Karpas-422 (cell line): ENCODE results near the gene LPIN1. TPM values are rescaled to one million over a fixed set of nuclear protein-coding genes. Genes with fewer than 3 reads are reported as not detected.
A peak's percentile ranks its signal among the peaks of the same experiment; 100 is the strongest.

Experiments used
- DNase-seq: peaks from one replicate; pipeline ENCODE4 v3.0.0-alpha.2; 2015
- H2AFZ ChIP-seq: fragments of 200-600 bp; sonication (generic); 2 replicates; pipeline ENCODE4 v1.6.1; 2014; ENCODE audit warnings: antibody characterized with exemption, low read length, mixed read lengths
- H3K27ac ChIP-seq: fragments of 200-600 bp; sonication (generic); 2 replicates; pipeline ENCODE4 v1.5.1; 2014; ENCODE audit warnings: mild to moderate bottlenecking, low read length, moderate library complexity
- H3K27me3 ChIP-seq: fragments of 200-600 bp; sonication (generic); 2 replicates; pipeline ENCODE4 v1.6.1; 2014; ENCODE audit warnings: low read length, mixed read lengths
- H3K36me3 ChIP-seq: fragments of 200-600 bp; sonication (generic); 2 replicates; pipeline ENCODE4 v1.6.1; 2014; ENCODE audit warnings: low read length, mixed read lengths; ENCODE audit not compliant: insufficient read depth
- H3K4me1 ChIP-seq: fragments of 200-600 bp; sonication (generic); 2 replicates; pipeline ENCODE4 v1.6.1; 2014; ENCODE audit warnings: mild to moderate bottlenecking, low read length, mixed read lengths
- H3K4me2 ChIP-seq: fragments of 200-600 bp; sonication (generic); 2 replicates; pipeline ENCODE4 v1.6.1; 2014; ENCODE audit warnings: low read length, low read depth, mild to moderate bottlenecking; ENCODE audit not compliant: poor library complexity, severe bottlenecking
- H3K4me3 ChIP-seq: fragments of 200-600 bp; sonication (generic); 2 replicates; pipeline ENCODE4 v1.5.1; 2014; ENCODE audit warnings: mild to moderate bottlenecking, antibody characterized with exemption, low read length, mixed read lengths
- H3K79me2 ChIP-seq: fragments of 200-600 bp; sonication (generic); 2 replicates; pipeline ENCODE4 v1.6.1; 2014; ENCODE audit warnings: mild to moderate bottlenecking, low read length, mixed read lengths
- H3K9ac ChIP-seq: fragments of 200-600 bp; sonication (generic); 2 replicates; pipeline ENCODE4 v1.6.0; 2014; ENCODE audit warnings: low read length
- H3K9me2 ChIP-seq: fragments of 200-600 bp; sonication (generic), shearing (Covaris generic); replicated peaks from 2 replicates; pipeline ENCODE4 v1.6.0; 2014; ENCODE audit warnings: mild to moderate bottlenecking, low read length, moderate library complexity; ENCODE audit not compliant: insufficient read depth
- H3K9me3 ChIP-seq: fragments of 300-700, 200-600 bp; sonication (generic); 2 replicates; pipeline ENCODE4 v1.6.1; 2014; ENCODE audit warnings: low read length, mixed read lengths
- H4K20me1 ChIP-seq: fragments of 200-600 bp; sonication (generic); 2 replicates; pipeline ENCODE4 v1.6.1; 2014; ENCODE audit warnings: mild to moderate bottlenecking, antibody characterized with exemption, low read length, low read depth; ENCODE audit not compliant: insufficient read depth
- total RNA-seq: library from RNA; depleted of rRNA; stranded (reverse); fragments of >200 nt; shearing (Covaris generic); gene quantifications from 2 replicates; pipeline ENCODE4 v1.2.3, GENCODE V29; 2014; ENCODE audit warnings: low replicate concordance

The LPIN1 gene
- total RNA-seq, 1 experiment from 2014 or later = 4.9 TPM

DNA sequence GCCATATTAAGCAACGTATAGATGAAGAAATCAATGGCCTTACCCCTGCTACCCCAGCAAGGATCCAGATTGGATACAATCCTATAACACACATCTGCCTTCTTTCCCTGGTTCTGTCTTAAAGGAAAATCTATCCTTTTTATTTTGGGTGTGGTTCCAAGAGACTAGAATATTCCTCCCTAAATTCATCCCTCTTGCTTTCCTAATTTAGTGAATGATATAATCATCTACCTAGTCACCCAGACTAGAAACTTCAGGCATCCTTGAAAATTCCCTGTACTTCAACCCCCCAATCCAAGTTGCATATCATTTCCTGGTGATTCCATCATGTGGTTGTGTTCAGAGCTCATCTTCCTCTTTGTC is 35.1 kb upstream of the LPIN1 start:
- Histone ChIP-seq H3K4me1 (no peaks in the 10 kb centered on the region), H3K79me2 (no peaks in the 10 kb centered on the region), H3K9me2 (no peaks in the 10 kb centered on the region), H3K9ac (no peak overlapping the region), H3K27ac (no peak overlapping the region), H2AFZ (no peak overlapping the region), H3K4me3 (no peak overlapping the region), H3K9me3 (no peaks in the 10 kb centered on the region), H4K20me1 (no peaks in the 10 kb centered on the region), H3K4me2 (no peak overlapping the region), H3K36me3 (no peaks in the 10 kb centered on the region), H3K27me3 (no peaks in the 10 kb centered on the region)
- no peak for DNase-seq

DNA sequence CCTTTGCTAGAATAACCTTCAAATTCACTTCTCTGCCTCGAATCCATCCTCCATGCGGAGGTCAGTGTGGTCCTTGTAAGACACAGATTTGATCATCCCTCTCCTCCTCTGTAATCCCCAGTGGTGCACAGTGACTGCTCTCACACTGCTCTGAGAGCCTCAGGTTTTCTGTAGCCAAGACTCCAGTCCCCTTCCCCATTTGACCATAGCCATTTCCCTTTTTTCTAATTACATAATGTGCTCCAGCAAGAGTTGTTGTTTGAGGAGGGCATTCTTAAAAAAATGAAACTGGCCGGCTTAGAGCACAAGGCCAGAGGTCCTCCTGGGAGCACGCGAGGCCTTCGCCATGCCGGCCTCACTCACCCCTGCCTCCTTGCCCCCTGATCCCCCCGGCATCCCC is 34.7 kb upstream of the LPIN1 start:
- Histone ChIP-seq H3K4me1 (peaks cover 1% of the 10 kb centered on the region), H3K36me3 (no peaks in the 10 kb centered on the region), H3K27me3 (no peaks in the 10 kb centered on the region), H3K79me2 (no peaks in the 10 kb centered on the region), H3K9ac (no peak overlapping the region), H3K4me2 (no peak overlapping the region), H3K9me3 (no peaks in the 10 kb centered on the region), H3K27ac (no peak overlapping the region), H2AFZ (no peak overlapping the region), H4K20me1 (no peaks in the 10 kb centered on the region), H3K4me3 (no peak overlapping the region), H3K9me2 (no peaks in the 10 kb centered on the region)
- no peak for DNase-seq

DNA sequence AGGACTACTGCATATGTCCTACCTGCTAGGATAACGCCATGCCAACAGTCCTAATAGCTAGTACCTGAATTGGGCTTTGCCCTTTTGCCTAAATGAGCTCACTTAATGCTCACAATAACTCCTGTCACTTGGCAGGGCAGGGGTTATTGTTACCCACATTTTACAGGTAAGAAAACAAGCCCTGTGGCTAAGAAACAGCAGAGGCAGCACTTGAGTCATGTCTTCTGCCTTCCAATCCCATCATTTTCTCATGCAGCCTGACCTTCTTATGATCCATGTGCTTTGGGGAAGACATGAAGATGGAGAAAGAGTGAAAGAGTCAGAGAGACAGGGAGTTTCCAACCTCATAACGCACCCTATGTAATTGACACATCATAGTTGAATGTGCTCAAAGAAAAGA is 33.6 kb upstream of the LPIN1 start:
- Histone ChIP-seq H2AFZ (no peak overlapping the region), H3K4me2 (no peak overlapping the region), H3K4me3 (no peak overlapping the region), H3K36me3 (no peaks in the 10 kb centered on the region), H3K27ac (no peak overlapping the region), H3K9ac (no peak overlapping the region), H3K9me3 (no peaks in the 10 kb centered on the region), H3K9me2 (no peaks in the 10 kb centered on the region), H3K79me2 (no peaks in the 10 kb centered on the region), H3K27me3 (no peaks in the 10 kb centered on the region), H3K4me1 (peaks cover 7% of the 10 kb centered on the region), H4K20me1 (no peaks in the 10 kb centered on the region)
- DNase-seq = no peak

DNA sequence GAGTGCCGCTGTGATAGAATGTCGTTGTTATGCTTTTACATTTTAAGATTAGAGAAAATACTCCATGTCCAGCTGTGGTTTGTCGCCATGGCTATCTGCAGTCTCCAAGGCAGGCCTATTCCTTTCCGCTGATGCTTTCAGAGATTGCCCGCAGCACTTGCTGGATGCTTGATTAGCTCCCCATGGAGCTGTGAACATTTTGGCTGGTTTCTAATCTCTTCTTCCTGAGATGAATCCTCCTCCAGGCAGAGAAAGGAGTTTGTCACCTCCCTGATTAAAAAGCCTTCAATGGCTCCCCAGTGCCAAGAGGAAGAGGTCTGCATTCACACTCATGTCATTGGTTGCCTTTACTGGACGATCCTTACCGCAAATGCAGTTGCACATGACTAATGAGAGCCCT is 32.6 kb upstream of the LPIN1 start:
- no peaks in the 10 kb centered on the region for H3K36me3 ChIP-seq
- H3K4me2 ChIP-seq = no peak overlapping the region
- no peaks in the 10 kb centered on the region for H3K79me2 ChIP-seq
- no peak overlapping the region for H3K27ac ChIP-seq
- H3K9me3 ChIP-seq = no peaks in the 10 kb centered on the region
- no peak for DNase-seq
- H3K9ac ChIP-seq = no peak overlapping the region
- no peak overlapping the region for H3K4me3 ChIP-seq
- peaks cover 7% of the 10 kb centered on the region for H3K4me1 ChIP-seq
- H4K20me1 ChIP-seq = no peaks in the 10 kb centered on the region
- no peak overlapping the region for H2AFZ ChIP-seq
- H3K9me2 ChIP-seq = no peaks in the 10 kb centered on the region
- no peaks in the 10 kb centered on the region for H3K27me3 ChIP-seq

GRCh38 chr2:11715987-11716652 is 30.3 kb upstream of the LPIN1 start:
- Histone ChIP-seq H3K36me3 (no peaks in the 10 kb centered on the region), H2AFZ (no peak overlapping the region), H3K9me2 (no peaks in the 10 kb centered on the region), H3K27me3 (no peaks in the 10 kb centered on the region), H3K9ac (no peak overlapping the region), H3K4me1 (peaks cover 7% of the 10 kb centered on the region), H3K4me3 (no peak overlapping the region), H3K79me2 (no peaks in the 10 kb centered on the region), H3K4me2 (no peak overlapping the region), H4K20me1 (no peaks in the 10 kb centered on the region), H3K27ac (no peak overlapping the region), H3K9me3 (no peaks in the 10 kb centered on the region)
- DNase-seq = no peak

- no peak overlapping the region for H3K4me2 ChIP-seq
- no peaks in the 10 kb centered on the region for H3K36me3 ChIP-seq
- H3K4me3 ChIP-seq = no peak overlapping the region
- H2AFZ ChIP-seq = no peak overlapping the region
- no peak overlapping the region for H3K27ac ChIP-seq
- no peaks in the 10 kb centered on the region for H3K9me2 ChIP-seq
- H3K27me3 ChIP-seq = no peaks in the 10 kb centered on the region
- H4K20me1 ChIP-seq = no peaks in the 10 kb centered on the region
- peak; percentile 46 for DNase-seq
- H3K4me1 ChIP-seq = peaks cover 7% of the 10 kb centered on the region
- H3K79me2 ChIP-seq = no peaks in the 10 kb centered on the region
- H3K9me3 ChIP-seq = no peaks in the 10 kb centered on the region
- H3K9ac ChIP-seq = no peak overlapping the region
Observed at GRCh38 chr2:11716689-11717321, 29.6 kb upstream of the LPIN1 start.

DNA sequence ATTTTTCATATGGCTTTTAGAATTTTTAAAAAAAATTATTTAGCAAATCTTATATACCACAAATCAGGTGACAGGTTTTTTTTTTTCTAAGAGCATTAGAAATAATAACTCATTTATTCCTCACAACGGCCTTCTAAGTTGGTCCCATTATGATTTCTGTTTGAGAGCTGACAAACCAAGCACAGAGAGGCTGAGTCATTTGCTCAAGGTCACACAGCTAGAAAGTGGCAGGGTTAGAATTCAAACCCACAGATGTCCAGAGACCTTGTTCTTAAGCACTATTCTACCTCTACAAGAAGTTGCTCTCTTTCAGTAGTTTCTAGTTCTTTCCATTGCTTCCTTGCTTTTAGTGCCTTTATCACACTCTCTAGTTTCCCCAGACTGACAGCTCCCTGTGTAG is 28.8 kb upstream of the LPIN1 start:
- Histone ChIP-seq H2AFZ (no peak overlapping the region), H4K20me1 (no peaks in the 10 kb centered on the region), H3K36me3 (no peaks in the 10 kb centered on the region), H3K9me2 (no peaks in the 10 kb centered on the region), H3K79me2 (no peaks in the 10 kb centered on the region), H3K4me3 (no peak overlapping the region), H3K9ac (no peak overlapping the region), H3K9me3 (no peaks in the 10 kb centered on the region), H3K4me1 (peaks cover 7% of the 10 kb centered on the region), H3K4me2 (no peak overlapping the region), H3K27me3 (no peaks in the 10 kb centered on the region), H3K27ac (no peak overlapping the region)
- DNase-seq = no peak

DNA sequence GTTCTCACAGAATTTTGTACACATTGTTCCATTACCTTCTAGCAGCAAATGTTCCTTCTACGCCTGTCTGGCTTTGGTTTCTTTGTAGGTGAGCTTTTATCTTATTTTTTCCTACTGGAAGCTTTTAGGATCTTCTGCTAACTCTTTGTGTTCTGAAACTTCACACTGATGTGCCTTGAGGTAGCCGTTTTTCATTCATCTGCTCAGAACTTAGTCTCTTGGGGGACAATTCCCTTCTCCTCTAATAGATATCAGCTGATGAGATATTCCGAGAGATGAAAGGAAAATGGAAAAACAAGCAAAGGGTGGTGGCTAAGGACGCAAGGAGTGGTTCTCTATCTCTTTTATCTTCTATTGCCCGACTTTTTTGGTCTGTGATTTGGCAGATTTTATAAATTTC is 27.8 kb upstream of the LPIN1 start:
- H3K4me1 ChIP-seq = peaks cover 7% of the 10 kb centered on the region
- no peaks in the 10 kb centered on the region for H3K27me3 ChIP-seq
- no peak for DNase-seq
- H4K20me1 ChIP-seq = no peaks in the 10 kb centered on the region
- H3K79me2 ChIP-seq = no peaks in the 10 kb centered on the region
- H3K9me2 ChIP-seq = no peaks in the 10 kb centered on the region
- no peak overlapping the region for H3K27ac ChIP-seq
- H3K9me3 ChIP-seq = no peaks in the 10 kb centered on the region
- no peaks in the 10 kb centered on the region for H3K36me3 ChIP-seq
- no peak overlapping the region for H2AFZ ChIP-seq
- no peak overlapping the region for H3K4me3 ChIP-seq
- H3K9ac ChIP-seq = no peak overlapping the region
- no peak overlapping the region for H3K4me2 ChIP-seq
